NCI-H2171 (cell line): Measurements from ENCODE around the gene APC2.

ENCODE experiments used
- DNase-seq: peaks from one replicate; lab custom pipeline; 2025; lab: John Stamatoyannopoulos, UW

The APC2 gene

GRCh38 chr19:1449467-1450442 is at the start of gene APC2:
Gene APC2, plus strand, starts transcription at chr19:1450121. Its CDS starts 2,881 bp downstream, at chr19:1453002.
- DNase-seq: peak; percentile 79

GRCh38 chr19:1400281-1401137 is 49.4 kb upstream of the APC2 start:
- DNase-seq: peak; percentile 76

GRCh38 chr19:1401138-1401888 is 48.6 kb upstream of the APC2 start, which contains the start of gene GAMT:
Gene GAMT, minus strand, starts transcription at chr19:1401542. Its CDS starts 66 bp downstream, at chr19:1401476.
- DNase-seq: peak; percentile 41

- DNase-seq: no peak
Measured at GRCh38 chr19:1401889-1402217, 48.1 kb upstream of the APC2 start.

- no peak for DNase-seq
Measured at GRCh38 chr19:1402411-1403070, 47.4 kb upstream of the APC2 start.

- peak; percentile 98 for DNase-seq
Measured at GRCh38 chr19:1406774-1407527, 43.0 kb upstream of the APC2 start.

GRCh38 chr19:1407528-1408299 is 42.2 kb upstream of the APC2 start, which contains the start of gene DAZAP1:
Gene DAZAP1, plus strand, starts transcription at chr19:1407586. Its CDS starts 188 bp downstream, at chr19:1407774.
- no peak for DNase-seq

- DNase-seq: no peak
Measured at GRCh38 chr19:1408300-1409203, 41.4 kb upstream of the APC2 start.

- no peak for DNase-seq
Measured at GRCh38 chr19:1409204-1410005, 40.5 kb upstream of the APC2 start.

GRCh38 chr19:1410136-1410786 is 39.7 kb upstream of the APC2 start:
- no peak for DNase-seq

GRCh38 chr19:1410789-1411188 is 39.1 kb upstream of the APC2 start:
- no peak for DNase-seq

GRCh38 chr19:1411255-1412191 is 38.4 kb upstream of the APC2 start:
- no peak for DNase-seq

GRCh38 chr19:1412323-1412923 is 37.5 kb upstream of the APC2 start:
- DNase-seq: no peak

GRCh38 chr19:1412995-1413800 is 36.7 kb upstream of the APC2 start:
- DNase-seq: no peak
